BE2C (cell line): ENCODE measurements around the gene CSNK1E.

Experiments used
- DNase-seq: peaks from one replicate; pipeline ENCODE4 v3.0.0-alpha.2; 2020
- H3K27me3 ChIP-seq: fragments of 250-450 bp; sonication (Bioruptor Pico); 2 replicates; pipeline ENCODE4 v1.5.1; 2020; ENCODE audit warnings: mild to moderate bottlenecking
- H3K36me3 ChIP-seq: fragments of 250-450 bp; sonication (Bioruptor Pico); 2 replicates; pipeline ENCODE4 v1.5.1; 2020; ENCODE audit warnings: mild to moderate bottlenecking
- H3K4me1 ChIP-seq: fragments of 250-450 bp; sonication (Bioruptor Pico); 2 replicates; pipeline ENCODE4 v1.5.1; 2020
- H3K4me3 ChIP-seq: 2 replicates; pipeline ENCODE4 v1.5.1; 2011; ENCODE audit warnings: low read depth, low read length
- H3K9me3 ChIP-seq: fragments of 250-450 bp; sonication (Bioruptor Pico); 2 replicates; pipeline ENCODE4 v1.5.1; 2020
- TF ChIP-seq, protein P1 (sequence below): IDR thresholded peaks from 2 replicates; pipeline ENCODE4 v1.5.1; 2012; ENCODE audit warnings: mild to moderate bottlenecking, low read depth, low read length

Gene CSNK1E

DNA sequence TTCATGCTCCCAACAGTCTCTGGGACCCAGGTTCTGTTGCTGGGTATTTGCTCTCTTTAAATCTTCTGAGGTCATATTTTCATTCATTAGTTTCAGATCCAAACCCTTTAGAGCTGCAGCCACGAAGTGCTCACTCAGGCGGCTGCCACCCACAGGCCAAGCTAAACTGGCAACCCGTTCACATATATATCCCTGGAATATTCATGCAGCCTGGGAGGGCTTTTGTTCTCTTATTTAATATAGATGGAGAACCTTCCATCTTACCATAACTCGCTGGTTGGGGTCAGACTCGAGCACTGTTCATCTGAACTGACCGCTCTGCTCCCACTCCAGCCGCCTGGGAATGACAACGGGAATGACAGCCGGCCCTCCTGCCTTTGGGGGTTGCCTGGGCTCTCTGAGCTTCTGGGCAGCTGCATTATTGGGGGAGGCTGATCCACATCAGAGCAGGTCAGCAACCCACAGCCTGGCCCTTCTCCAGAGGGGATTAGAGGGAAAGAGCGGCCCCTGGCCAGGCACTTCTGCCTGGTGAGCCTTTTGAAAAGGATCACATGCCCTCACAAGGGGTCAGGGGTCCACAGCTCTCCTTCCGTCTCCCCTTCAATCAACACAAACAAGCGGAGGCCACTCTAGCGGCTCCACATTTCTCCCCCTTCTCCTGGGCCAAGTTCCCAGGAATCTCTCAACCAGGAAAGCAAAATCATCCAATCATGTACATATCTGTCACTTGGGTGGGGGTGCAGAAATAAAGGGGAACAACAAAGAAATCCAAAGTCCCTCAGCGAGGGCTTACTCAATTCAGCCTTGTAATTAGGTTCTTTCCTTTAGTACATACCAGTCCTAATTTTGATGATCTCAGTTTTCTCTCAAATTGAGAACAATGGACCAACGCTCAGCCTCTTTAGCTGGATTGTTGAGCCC is 56.2 kb downstream of the CSNK1E start:
- TF ChIP-seq, protein P1, sequence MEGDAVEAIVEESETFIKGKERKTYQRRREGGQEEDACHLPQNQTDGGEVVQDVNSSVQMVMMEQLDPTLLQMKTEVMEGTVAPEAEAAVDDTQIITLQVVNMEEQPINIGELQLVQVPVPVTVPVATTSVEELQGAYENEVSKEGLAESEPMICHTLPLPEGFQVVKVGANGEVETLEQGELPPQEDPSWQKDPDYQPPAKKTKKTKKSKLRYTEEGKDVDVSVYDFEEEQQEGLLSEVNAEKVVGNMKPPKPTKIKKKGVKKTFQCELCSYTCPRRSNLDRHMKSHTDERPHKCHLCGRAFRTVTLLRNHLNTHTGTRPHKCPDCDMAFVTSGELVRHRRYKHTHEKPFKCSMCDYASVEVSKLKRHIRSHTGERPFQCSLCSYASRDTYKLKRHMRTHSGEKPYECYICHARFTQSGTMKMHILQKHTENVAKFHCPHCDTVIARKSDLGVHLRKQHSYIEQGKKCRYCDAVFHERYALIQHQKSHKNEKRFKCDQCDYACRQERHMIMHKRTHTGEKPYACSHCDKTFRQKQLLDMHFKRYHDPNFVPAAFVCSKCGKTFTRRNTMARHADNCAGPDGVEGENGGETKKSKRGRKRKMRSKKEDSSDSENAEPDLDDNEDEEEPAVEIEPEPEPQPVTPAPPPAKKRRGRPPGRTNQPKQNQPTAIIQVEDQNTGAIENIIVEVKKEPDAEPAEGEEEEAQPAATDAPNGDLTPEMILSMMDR = no peak
- Histone ChIP-seq H3K9me3 (no peaks in the 10 kb centered on the region), H3K27me3 (no peaks in the 10 kb centered on the region), H3K36me3 (no peaks in the 10 kb centered on the region), H3K4me1 (0 out of 2 replicates have a peak, but pooled peaks cover 4% of the 10 kb centered on the region), H3K4me3 (no peak overlapping the region)
- no peak for DNase-seq

DNA sequence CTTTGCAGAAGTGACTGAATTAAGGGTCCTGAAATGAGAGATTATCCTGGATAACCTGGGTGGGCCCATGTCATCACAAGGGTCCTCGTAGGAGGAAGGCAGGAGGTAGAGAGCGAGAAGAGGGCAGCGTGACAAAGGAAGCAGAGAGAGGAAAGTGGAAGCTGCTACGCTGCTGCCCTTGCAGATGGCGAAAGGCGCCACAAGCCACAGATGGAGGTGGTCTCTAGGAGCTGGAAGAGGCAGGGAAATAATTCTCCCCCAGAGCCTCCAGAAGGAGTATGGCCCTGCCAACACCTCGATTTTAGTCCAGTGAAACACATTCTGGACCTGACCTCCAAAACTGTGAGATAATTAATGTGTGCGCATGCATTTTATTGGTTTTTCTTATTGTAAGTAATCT is 57.9 kb downstream of the CSNK1E start:
- DNase-seq = no peak
- Histone ChIP-seq H3K36me3 (no peaks in the 10 kb centered on the region), H3K9me3 (no peaks in the 10 kb centered on the region), H3K4me1 (0 out of 2 replicates have a peak, but pooled peaks cover 4% of the 10 kb centered on the region), H3K27me3 (no peaks in the 10 kb centered on the region), H3K4me3 (no peak overlapping the region)
- TF ChIP-seq, protein P1 = no peak

DNA sequence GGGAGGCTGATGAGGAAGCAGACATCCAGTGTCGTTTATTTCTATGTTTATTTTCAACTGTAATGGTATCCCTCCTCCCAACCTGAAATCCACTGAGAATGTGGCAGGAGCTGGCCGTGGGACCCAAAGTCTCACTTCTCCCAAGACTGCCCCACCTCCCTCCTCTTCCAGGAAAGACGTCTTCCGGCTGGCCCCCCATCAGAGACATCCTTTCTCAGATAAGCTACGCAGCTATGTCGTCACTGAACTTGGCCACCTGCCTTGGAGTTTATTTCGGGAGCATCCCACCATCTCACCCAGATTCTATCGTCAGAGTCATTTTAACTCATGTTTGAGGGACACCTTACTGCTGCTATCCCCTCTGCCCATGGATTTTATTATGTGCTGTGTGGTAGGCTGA is 58.3 kb downstream of the CSNK1E start:
- H3K36me3 ChIP-seq = no peaks in the 10 kb centered on the region
- DNase-seq = no peak
- H3K4me1 ChIP-seq = 0 out of 2 replicates have a peak, but pooled peaks cover 4% of the 10 kb centered on the region
- H3K27me3 ChIP-seq = no peaks in the 10 kb centered on the region
- TF ChIP-seq, protein P1 = no peak
- H3K4me3 ChIP-seq = no peak overlapping the region
- no peaks in the 10 kb centered on the region for H3K9me3 ChIP-seq

- H3K4me1 ChIP-seq = 0 out of 2 replicates have a peak, but pooled peaks cover 4% of the 10 kb centered on the region
- DNase-seq = no peak
- TF ChIP-seq, protein P1 = no peak
- no peaks in the 10 kb centered on the region for H3K36me3 ChIP-seq
- H3K27me3 ChIP-seq = no peaks in the 10 kb centered on the region
- H3K9me3 ChIP-seq = no peaks in the 10 kb centered on the region
- H3K4me3 ChIP-seq = no peak overlapping the region
Measured at GRCh38 chr22:38257650-38258250, 59.5 kb downstream of the CSNK1E start.

GRCh38 chr22:38257181-38257580 is 60.1 kb downstream of the CSNK1E start:
- H3K9me3 ChIP-seq = no peaks in the 10 kb centered on the region
- H3K4me3 ChIP-seq = no peak overlapping the region
- H3K27me3 ChIP-seq = no peaks in the 10 kb centered on the region
- TF ChIP-seq, protein P1 = no peak
- no peak for DNase-seq
- 0 out of 2 replicates have a peak, but pooled peaks cover 4% of the 10 kb centered on the region for H3K4me1 ChIP-seq
- H3K36me3 ChIP-seq = no peaks in the 10 kb centered on the region

DNA sequence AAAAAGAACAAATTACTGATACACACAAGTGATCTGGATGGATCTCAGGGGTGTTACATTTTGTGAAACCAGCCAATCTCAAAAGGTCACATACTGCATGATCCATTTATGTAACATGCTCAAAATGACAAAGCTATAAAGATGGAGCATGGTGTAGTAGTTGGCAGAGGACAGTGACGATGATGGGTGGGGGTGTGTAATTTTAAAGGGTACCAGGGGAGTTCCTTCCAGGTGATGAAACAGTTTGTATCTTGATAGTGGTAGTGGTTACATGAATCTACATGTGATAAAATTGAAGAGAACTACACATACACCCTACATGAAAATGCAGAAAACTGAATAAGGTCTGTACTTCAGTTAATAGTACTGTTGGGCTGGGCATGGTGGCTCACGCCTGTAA is 61.5 kb downstream of the CSNK1E start:
- Histone ChIP-seq H3K27me3 (no peaks in the 10 kb centered on the region), H3K4me1 (0 out of 2 replicates have a peak, but pooled peaks cover 4% of the 10 kb centered on the region), H3K4me3 (no peak overlapping the region), H3K36me3 (no peaks in the 10 kb centered on the region), H3K9me3 (no peaks in the 10 kb centered on the region)
- no peak for DNase-seq
- TF ChIP-seq, protein P1 = no peak
